ENCODE data around the gene STARD10.
"Not testable (repeated sequence)": the region's sequence is repeated elsewhere in the genome, so short reads cannot be mapped to it uniquely, and the experiment has no call there.

STARD10 gene, protein sequence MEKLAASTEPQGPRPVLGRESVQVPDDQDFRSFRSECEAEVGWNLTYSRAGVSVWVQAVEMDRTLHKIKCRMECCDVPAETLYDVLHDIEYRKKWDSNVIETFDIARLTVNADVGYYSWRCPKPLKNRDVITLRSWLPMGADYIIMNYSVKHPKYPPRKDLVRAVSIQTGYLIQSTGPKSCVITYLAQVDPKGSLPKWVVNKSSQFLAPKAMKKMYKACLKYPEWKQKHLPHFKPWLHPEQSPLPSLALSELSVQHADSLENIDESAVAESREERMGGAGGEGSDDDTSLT

GRCh38 chr11:72793425-72794367 lies at the start of gene STARD10:
TSS of gene STARD10 (minus strand) at chr11:72794047. CDS start at chr11:72781181, 12,866 bp downstream.
- peak; percentile 97 to 99 (median 99) for DNase-seq

- DNase-seq: peak in 1 of 3 experiments; percentile 24
Measured at GRCh38 chr11:72842653-72843330, 48.9 kb upstream of the STARD10 start.

GRCh38 chr11:72842126-72842525 lies 48.3 kb upstream of the STARD10 start:
- DNase-seq: no peak

GRCh38 chr11:72841397-72841796 lies 47.5 kb upstream of the STARD10 start:
- no peak for DNase-seq

DNA sequence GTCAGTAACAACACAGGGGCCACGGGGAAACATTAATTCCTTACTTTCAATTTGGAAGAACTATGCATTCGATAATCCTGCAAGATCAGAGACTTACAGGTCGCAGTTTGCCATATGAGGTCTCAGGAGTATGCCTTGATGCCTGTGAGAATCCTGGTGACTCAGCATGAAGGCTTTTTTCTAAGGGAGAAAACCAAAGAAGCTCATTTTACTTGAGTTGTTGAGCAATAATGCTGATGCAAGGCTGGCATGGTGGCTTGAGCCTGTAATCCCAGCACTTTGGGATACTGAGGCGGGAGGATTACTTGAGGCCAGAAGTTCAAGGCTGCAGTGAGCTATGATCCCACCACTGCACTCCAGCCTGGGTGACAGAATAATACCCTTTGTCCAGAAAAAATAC lies 46.9 kb upstream of the STARD10 start:
- no peak for DNase-seq

GRCh38 chr11:72838691-72839305 lies 45.0 kb upstream of the STARD10 start:
- DNase-seq: no peak

- DNase-seq: no peak
Measured at GRCh38 chr11:72836111-72836510, 42.3 kb upstream of the STARD10 start.

DNA sequence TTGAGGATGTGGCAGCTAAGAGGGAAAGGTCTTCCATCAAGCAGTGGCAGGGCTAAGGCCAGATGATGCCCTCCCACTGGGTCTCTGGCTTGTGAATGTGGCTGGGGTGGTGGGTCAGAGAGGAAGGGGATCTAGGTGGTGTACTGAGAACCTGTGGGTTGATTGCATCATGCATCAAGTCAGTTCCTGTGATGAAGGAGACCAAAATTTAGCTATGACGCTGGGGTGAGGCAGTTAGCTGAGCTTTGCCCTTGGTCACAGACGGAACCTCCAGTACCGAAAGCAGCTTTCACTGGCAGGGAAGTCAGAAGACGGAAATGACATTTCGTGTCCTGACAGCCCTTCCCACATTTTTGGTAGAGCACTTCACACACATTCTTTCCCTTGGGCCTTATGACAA lies 41.1 kb upstream of the STARD10 start:
- no peak for DNase-seq

GRCh38 chr11:72833811-72834493 lies 40.1 kb upstream of the STARD10 start:
- no peak for DNase-seq

GRCh38 chr11:72833083-72833733 lies 39.4 kb upstream of the STARD10 start:
- DNase-seq: no peak

DNA sequence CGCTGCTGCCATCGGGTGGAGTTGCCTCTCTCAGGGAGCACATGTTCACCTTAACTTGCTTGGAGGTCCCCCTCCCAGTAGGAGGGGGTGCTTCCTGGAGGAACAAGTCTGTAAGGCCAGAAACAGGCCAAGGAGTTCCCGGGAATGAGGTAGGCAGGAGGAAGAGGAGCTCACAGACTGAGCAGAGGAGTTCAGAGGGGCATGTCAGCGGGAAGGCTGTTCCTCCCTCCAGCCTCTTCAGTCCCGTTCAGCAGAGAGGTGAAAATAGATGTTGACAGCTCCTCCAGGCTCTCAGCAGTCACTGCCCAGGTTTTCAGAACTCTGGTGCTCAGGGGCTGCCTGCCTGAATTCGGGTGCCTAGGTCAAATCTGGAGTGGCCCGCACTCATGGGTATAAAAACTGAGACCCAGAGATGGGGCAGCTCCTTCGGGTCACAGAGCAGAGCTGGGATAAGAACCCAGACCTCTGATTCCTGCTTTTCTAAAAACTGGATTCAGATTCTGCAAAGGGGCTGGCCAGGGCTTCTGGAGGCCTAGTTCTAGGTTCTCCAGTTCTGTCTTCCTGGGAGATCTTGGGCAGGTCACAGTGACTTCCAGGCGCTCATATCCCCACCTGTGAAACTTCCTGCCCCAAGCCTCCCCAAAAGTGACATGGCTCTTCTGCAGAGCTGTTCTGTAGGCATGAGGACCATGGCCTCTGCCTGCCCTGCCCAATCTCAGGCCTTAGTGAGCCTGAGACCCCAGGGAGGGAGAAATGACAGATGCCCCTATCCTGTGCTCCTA lies 38.6 kb upstream of the STARD10 start:
- DNase-seq: no peak

DNA sequence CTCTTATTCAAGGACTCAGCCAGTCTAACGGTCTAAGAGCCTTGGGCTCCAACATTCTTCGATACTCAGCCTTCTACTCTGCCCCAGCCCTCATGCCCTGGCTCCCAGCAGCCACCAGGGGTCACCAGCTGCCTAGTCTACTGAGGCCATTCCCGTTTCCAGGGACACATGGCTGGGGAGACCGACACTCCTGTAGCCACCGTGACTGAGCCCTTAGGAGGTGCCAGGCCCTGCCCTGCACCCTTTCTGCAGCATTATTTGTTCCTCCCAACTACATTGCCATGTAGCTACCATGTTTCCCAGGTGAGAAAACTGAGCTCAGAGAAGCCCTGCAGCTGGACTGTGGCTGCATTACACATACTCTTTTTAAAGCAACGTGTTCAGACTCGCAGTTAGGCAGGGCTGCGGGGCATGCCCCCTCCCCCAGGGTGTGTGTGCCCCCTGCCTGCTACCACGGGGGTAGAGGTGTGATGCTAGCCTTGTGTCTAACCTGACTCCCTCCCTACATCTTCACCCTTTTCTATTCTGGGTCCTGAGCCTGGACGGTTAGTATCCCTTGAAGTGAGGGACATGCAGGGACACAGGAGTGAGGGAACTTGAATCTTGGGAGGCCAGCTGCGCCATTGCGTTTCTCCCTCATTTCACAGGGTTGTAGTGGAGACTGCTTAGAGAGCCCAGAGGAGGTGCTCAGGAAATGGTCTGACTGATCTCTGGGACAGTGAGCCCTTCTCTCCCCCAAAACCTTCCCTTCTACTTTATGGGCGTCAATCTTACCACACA lies 37.9 kb upstream of the STARD10 start:
- DNase-seq: peak; percentile 69 to 89 (median 77)

DNA sequence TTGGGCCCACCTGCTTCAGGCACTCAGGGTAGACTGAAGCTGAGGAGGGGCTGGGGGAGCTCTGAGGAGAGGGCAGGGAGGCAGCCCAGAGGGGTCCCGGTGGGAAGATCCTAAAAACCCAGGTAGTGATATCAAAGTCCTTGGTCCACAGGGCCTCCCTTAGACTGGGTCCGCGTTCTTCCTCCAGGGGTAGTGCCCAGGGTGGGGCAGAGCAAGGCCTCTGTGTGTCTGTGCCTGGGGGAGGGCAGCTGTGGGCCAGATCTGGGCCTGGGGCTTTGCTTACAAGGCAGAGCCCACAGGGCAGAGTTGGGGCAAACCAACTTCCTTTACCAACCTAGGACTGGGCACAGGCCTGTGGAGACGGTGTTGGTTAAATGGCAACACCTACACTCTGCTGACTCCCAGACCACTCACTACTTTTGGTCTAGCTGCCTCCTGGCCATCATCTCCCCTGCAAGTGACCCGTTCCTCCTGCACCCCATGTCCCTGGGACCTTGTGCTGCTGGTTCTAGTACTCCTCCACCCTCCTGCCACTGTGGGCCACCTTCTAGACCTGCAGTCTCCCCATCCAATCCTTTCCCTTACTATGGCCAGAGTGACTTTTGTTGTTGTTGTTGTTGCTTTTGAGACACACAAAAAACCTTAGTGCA lies 36.2 kb upstream of the STARD10 start:
- no peak for DNase-seq

DNA sequence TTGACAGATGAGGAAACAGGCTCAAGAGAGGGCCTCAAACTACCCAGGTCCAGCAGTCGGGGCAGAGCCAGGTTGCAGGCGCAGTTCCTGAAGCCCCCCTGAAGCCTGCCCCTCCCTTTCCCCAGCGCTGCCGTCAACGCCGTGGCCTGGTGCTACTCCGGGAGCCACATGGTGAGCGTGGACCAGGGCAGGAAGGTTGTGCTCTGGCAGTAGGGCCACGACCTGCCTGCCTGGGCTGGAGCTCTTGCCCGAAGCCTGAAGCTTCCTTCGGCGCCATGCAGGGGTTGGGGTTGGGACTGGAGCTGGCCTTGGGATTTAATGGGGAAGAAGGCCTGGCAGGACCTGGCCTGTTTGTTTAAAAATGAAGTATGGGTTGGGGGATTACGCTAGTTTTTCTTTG lies 35.3 kb upstream of the STARD10 start:
- DNase-seq: no peak

GRCh38 chr11:72828692-72829101 lies 34.9 kb upstream of the STARD10 start:
- DNase-seq: no peak

- DNase-seq: peak in 1 of 3 experiments; percentile 55
Measured at GRCh38 chr11:72828081-72828567, 34.3 kb upstream of the STARD10 start.

DNA sequence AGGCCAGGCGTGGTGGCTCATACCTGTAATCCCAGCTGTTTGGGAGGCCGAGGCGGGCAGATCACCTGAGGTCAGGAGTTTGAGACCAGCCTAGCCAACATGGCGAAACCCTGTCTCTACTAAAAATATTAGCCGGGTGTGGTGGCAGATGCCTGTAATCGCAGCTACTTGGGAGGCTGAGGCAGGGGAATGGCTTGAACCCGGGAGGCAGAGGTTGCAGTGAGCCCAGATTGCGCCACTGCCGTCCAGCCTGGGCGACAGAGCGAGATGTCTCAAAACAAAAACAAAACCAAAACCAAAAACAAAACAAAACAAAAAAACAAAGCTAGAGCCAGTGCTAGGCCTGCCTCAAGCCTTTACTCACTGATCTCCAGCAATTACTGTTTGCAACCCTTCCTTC lies 33.8 kb upstream of the STARD10 start:
- DNase-seq: not testable (repeated sequence)

- no peak for DNase-seq
Measured at GRCh38 chr11:72826942-72827480, 33.2 kb upstream of the STARD10 start.

Measured in NCI-H1417 (cell line).